WTC11 (cell line): ENCODE data around the gene CACNA1C. TPM values are rescaled to one million over a fixed set of nuclear protein-coding genes. Genes with fewer than 3 reads are reported as not detected.

ENCODE experiments used
- ATAC-seq: fragments of 200-7000 bp; cut with Tn5 transposase; 2 replicates; pipeline ENCODE4 v1.10.0; 2021; ENCODE audit warnings: mild to moderate bottlenecking, moderate library complexity
- CTCF ChIA-PET: fragments of 300-600 bp; sonication (Branson Sonifier 250); formaldehyde crosslinking; loops from one replicate; lab custom pipeline; 2021; ENCODE audit warnings: antibody characterized with exemption; lab: Charles Lee
- POLR2A ChIA-PET: fragments of 350-600 bp; sonication (Branson Sonifier 250); formaldehyde crosslinking; loops from one replicate; lab custom pipeline; 2021; ENCODE audit warnings: antibody characterized with exemption; lab: Charles Lee
- DNase-seq: peaks from one replicate; pipeline ENCODE4 v3.0.0; 2021; ENCODE audit warnings: low spot score
- H3K27ac Mint-ChIP-seq: 2 replicates; pipeline ENCODE4 v1.8.0; 2021; ENCODE audit warnings: mixed read lengths
- H3K27me3 Mint-ChIP-seq: 2 replicates; pipeline ENCODE4 v1.8.0; 2021; ENCODE audit warnings: low read depth, mild to moderate bottlenecking, moderate library complexity, mixed read lengths
- H3K36me3 Mint-ChIP-seq: 2 replicates; pipeline ENCODE4 v1.8.0; 2021; ENCODE audit warnings: mixed read lengths
- H3K4me1 Mint-ChIP-seq: 2 replicates; pipeline ENCODE4 v1.8.0; 2022; ENCODE audit warnings: mixed read lengths
- H3K4me3 Mint-ChIP-seq: 2 replicates; pipeline ENCODE4 v1.8.0; 2021; ENCODE audit warnings: mild to moderate bottlenecking, moderate library complexity, mixed read lengths
- H3K9me3 Mint-ChIP-seq: 2 replicates; pipeline ENCODE4 v1.8.0; 2021; ENCODE audit warnings: mixed read lengths
- ELF4 ChIP-seq: sonication (generic); formaldehyde crosslinking; IDR thresholded peaks from 2 replicates; pipeline ENCODE4 v1.8.1; 2022; ENCODE audit warnings: low read depth, mild to moderate bottlenecking, moderate library complexity, missing genetic modification reagents
- EMX1 ChIP-seq: fragments of 250-450 bp; sonication (Bioruptor Pico); IDR thresholded peaks from 2 replicates; pipeline ENCODE4 v1.8.0; 2021; ENCODE audit warnings: mild to moderate bottlenecking
- ETV6 ChIP-seq: sonication (generic); formaldehyde crosslinking; IDR thresholded peaks from 2 replicates; pipeline ENCODE4 v1.8.1; 2022; ENCODE audit warnings: mild to moderate bottlenecking, missing genetic modification reagents
- FOXK1 ChIP-seq: sonication (generic); formaldehyde crosslinking; IDR thresholded peaks from 2 replicates; pipeline ENCODE4 v1.8.0; 2022; ENCODE audit warnings: mild to moderate bottlenecking, moderate library complexity, missing genetic modification reagents
- HMGA2 ChIP-seq: fragments of 250-450 bp; sonication (Bioruptor Pico); IDR thresholded peaks from 2 replicates; pipeline ENCODE4 v1.4.0; 2021; ENCODE audit warnings: mild to moderate bottlenecking, moderate library complexity
- IRF2 ChIP-seq: sonication (generic); formaldehyde crosslinking; IDR thresholded peaks from 2 replicates; pipeline ENCODE4 v1.8.0; 2022; ENCODE audit warnings: low read depth, missing genetic modification reagents, borderline replicate concordance
- MYBL2 ChIP-seq: sonication (generic); formaldehyde crosslinking; IDR thresholded peaks from 2 replicates; pipeline ENCODE4 v1.8.1; 2023; ENCODE audit warnings: mild to moderate bottlenecking, moderate library complexity, missing genetic modification reagents
- NR2C2 ChIP-seq: sonication (generic); formaldehyde crosslinking; IDR thresholded peaks from 2 replicates; pipeline ENCODE4 v1.8.0; 2022; ENCODE audit warnings: mild to moderate bottlenecking, missing genetic modification reagents
- RELA ChIP-seq: sonication (generic); formaldehyde crosslinking; IDR thresholded peaks from 2 replicates; pipeline ENCODE4 v1.8.1; 2022; ENCODE audit warnings: missing genetic modification reagents, mild to moderate bottlenecking, borderline replicate concordance
- SOX15 ChIP-seq: fragments of 250-450 bp; sonication (Bioruptor Pico); IDR thresholded peaks from 2 replicates; pipeline ENCODE4 v1.9.0; 2021; ENCODE audit warnings: mild to moderate bottlenecking
- TEAD4 ChIP-seq: sonication (generic); formaldehyde crosslinking; IDR thresholded peaks from 2 replicates; pipeline ENCODE4 v1.8.0; 2022; ENCODE audit warnings: mild to moderate bottlenecking, missing genetic modification reagents
- TP53 ChIP-seq: sonication (generic); formaldehyde crosslinking; IDR thresholded peaks from 2 replicates; pipeline ENCODE4 v1.8.1; 2023; ENCODE audit warnings: mild to moderate bottlenecking, missing genetic modification reagents
- ZNF138 ChIP-seq: sonication (generic); formaldehyde crosslinking; conservative IDR thresholded peaks from 2 replicates; pipeline ENCODE4 v1.8.1; 2022; ENCODE audit warnings: mild to moderate bottlenecking, moderate library complexity, missing genetic modification reagents
- ZNF232 ChIP-seq: sonication (generic); formaldehyde crosslinking; IDR thresholded peaks from 2 replicates; pipeline ENCODE4 v1.8.0; 2022; ENCODE audit warnings: mild to moderate bottlenecking, missing genetic modification reagents
- ZNF263 ChIP-seq: sonication (generic); formaldehyde crosslinking; IDR thresholded peaks from 2 replicates; pipeline ENCODE4 v1.8.1; 2022; ENCODE audit warnings: low read depth, mild to moderate bottlenecking, moderate library complexity, missing genetic modification reagents
- ZNF416 ChIP-seq: fragments of 250-450 bp; sonication (Bioruptor Pico); IDR thresholded peaks from 2 replicates; pipeline ENCODE4 v1.9.0; 2021; ENCODE audit warnings: mild to moderate bottlenecking, inconsistent platforms
- total RNA-seq: library from RNA; stranded (reverse); gene quantifications from 3 replicates; pipeline ENCODE4 v1.2.3, GENCODE V29; 2021
- TF ChIP-seq, protein P1 (sequence below): sonication (generic); formaldehyde crosslinking; IDR thresholded peaks from 2 replicates; pipeline ENCODE4 v1.8.0; 2023; ENCODE audit warnings: missing genetic modification reagents, mild to moderate bottlenecking, borderline replicate concordance
- TF ChIP-seq, protein P2 (sequence below): sonication (generic); formaldehyde crosslinking; IDR thresholded peaks from 2 replicates; pipeline ENCODE4 v1.8.1; 2022; ENCODE audit warnings: mild to moderate bottlenecking, missing genetic modification reagents, moderate library complexity, borderline replicate concordance
- TF ChIP-seq, protein P3 (sequence below): fragments of 250-450 bp; sonication (Bioruptor Pico); conservative IDR thresholded peaks from 2 replicates; pipeline ENCODE4 v1.9.0; 2021; ENCODE audit warnings: mild to moderate bottlenecking
- TF ChIP-seq, protein P4 (sequence below): sonication (generic); formaldehyde crosslinking; IDR thresholded peaks from 2 replicates; pipeline ENCODE4 v1.8.0; 2022; ENCODE audit warnings: mild to moderate bottlenecking, missing genetic modification reagents

CACNA1C gene
- total RNA-seq, 1 experiment from 2014 or later = 1.7 TPM

DNA sequence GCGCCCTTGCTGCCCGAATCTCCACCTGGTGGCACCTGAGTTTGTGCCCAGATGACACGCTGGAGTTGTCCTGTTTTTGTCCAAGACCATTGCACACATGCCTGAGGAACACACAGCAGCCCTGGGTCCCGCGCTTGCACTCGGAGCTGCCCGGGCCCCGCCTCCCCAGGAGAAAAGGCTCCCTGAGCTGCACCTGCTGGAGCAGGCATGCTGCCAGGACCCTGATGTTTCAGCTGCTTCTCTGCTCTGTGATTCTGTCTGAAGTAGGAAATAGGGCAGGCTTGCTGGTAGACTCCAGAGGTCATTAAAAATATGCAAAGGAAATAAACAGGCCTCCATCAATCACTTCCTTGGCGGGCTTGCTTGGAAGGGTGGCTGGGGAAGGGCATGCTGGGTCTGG is 271.6 kb downstream of the CACNA1C start:
- ATAC-seq (no peak), DNase-seq (no peak)
- no peaks in the 10 kb centered on the region for H3K36me3 Mint-ChIP-seq
- H3K27me3 Mint-ChIP-seq = no peaks in the 10 kb centered on the region; the same call in 1 of the 2 replicates
- H3K4me3 Mint-ChIP-seq = no peak overlapping the region
- POLR2A ChIA-PET = no interaction called here
- TF ChIP-seq SOX15 = no peak
- TF ChIP-seq HMGA2 (CRISPR knock-in tag) = no peak
- peaks cover 6% of the 10 kb centered on the region for H3K4me1 Mint-ChIP-seq
- H3K27ac Mint-ChIP-seq = no peak overlapping the region
- no peaks in the 10 kb centered on the region for H3K9me3 Mint-ChIP-seq
- CTCF ChIA-PET = no interaction called here

DNA sequence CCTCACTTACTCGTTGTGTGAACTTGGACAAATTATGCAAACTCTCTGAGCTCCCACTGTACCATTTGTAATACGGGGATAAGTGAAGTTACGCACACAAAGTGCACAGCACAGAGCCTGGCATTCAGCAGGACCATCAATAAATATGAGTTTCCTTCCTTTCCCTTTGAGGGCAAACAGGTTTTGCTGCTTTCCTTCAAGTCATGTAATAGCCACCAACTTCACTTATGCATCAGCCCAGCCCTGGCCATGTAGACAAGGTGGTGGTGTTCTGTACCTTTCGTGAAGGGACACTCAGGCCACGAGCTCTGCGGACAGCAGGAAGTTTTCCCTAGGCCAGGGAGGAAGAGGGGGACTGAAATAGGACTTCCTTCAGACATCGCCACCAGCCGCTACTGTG is 272.7 kb downstream of the CACNA1C start:
- Mint-ChIP-seq H3K27me3 (no peaks in the 10 kb centered on the region; the same call in 1 of the 2 replicates), H3K27ac (no peak overlapping the region), H3K9me3 (no peaks in the 10 kb centered on the region), H3K36me3 (no peaks in the 10 kb centered on the region), H3K4me3 (no peak overlapping the region), H3K4me1 (peaks cover 3% of the 10 kb centered on the region; the same call in 1 of the 2 replicates)
- CTCF ChIA-PET = interaction anchor here (1.0 to 1.8 kb wide), 2 partner anchors 29 to 34 kb away, joined by 3 to 5 read pairs; no protein-coding TSS in a partner anchor
- DNase-seq = no peak
- TF ChIP-seq ZNF232 = no peak
- no peak for TF ChIP-seq ZNF138
- no peak for ATAC-seq
- POLR2A ChIA-PET = no interaction called here

DNA sequence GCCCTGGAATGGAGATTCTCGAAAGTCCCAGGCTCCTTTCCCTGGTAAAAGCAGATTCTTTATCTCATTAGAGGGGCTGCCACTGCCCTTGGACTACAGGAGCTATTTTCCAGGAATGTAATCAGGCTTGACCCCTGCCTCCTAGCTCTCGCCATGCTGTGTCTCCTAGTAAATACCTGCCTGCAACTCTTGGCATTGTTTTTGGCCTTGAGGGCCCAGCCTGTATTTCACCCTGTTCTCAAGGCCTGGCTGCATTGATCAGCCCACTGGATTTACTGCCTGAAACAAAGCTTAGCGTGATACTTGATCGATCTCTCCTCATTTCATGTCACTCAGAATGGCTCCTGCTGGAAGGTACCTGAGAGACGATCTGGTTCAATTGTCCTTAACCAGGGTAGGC is 273.7 kb downstream of the CACNA1C start:
- no peak overlapping the region for H3K27ac Mint-ChIP-seq
- POLR2A ChIA-PET = no interaction called here
- DNase-seq = no peak
- H3K27me3 Mint-ChIP-seq = no peaks in the 10 kb centered on the region; the same call in 1 of the 2 replicates
- no peaks in the 10 kb centered on the region for H3K36me3 Mint-ChIP-seq
- no peak for ATAC-seq
- TF ChIP-seq, protein P1, sequence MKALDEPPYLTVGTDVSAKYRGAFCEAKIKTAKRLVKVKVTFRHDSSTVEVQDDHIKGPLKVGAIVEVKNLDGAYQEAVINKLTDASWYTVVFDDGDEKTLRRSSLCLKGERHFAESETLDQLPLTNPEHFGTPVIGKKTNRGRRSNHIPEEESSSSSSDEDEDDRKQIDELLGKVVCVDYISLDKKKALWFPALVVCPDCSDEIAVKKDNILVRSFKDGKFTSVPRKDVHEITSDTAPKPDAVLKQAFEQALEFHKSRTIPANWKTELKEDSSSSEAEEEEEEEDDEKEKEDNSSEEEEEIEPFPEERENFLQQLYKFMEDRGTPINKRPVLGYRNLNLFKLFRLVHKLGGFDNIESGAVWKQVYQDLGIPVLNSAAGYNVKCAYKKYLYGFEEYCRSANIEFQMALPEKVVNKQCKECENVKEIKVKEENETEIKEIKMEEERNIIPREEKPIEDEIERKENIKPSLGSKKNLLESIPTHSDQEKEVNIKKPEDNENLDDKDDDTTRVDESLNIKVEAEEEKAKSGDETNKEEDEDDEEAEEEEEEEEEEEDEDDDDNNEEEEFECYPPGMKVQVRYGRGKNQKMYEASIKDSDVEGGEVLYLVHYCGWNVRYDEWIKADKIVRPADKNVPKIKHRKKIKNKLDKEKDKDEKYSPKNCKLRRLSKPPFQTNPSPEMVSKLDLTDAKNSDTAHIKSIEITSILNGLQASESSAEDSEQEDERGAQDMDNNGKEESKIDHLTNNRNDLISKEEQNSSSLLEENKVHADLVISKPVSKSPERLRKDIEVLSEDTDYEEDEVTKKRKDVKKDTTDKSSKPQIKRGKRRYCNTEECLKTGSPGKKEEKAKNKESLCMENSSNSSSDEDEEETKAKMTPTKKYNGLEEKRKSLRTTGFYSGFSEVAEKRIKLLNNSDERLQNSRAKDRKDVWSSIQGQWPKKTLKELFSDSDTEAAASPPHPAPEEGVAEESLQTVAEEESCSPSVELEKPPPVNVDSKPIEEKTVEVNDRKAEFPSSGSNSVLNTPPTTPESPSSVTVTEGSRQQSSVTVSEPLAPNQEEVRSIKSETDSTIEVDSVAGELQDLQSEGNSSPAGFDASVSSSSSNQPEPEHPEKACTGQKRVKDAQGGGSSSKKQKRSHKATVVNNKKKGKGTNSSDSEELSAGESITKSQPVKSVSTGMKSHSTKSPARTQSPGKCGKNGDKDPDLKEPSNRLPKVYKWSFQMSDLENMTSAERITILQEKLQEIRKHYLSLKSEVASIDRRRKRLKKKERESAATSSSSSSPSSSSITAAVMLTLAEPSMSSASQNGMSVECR (CRISPR knock-in tag) = no peak
- TF ChIP-seq MYBL2 (CRISPR knock-in tag) (no peak), FOXK1 (CRISPR knock-in tag) (no peak), ZNF263 (CRISPR knock-in tag) (no peak), ZNF416 (CRISPR knock-in tag) (no peak), EMX1 (no peak), TEAD4 (CRISPR knock-in tag) (no peak), ETV6 (no peak), ELF4 (CRISPR knock-in tag) (no peak), TP53 (CRISPR knock-in tag) (no peak), NR2C2 (CRISPR knock-in tag) (no peak), RELA (CRISPR knock-in tag) (no peak), IRF2 (CRISPR knock-in tag) (no peak)
- TF ChIP-seq, protein P2, sequence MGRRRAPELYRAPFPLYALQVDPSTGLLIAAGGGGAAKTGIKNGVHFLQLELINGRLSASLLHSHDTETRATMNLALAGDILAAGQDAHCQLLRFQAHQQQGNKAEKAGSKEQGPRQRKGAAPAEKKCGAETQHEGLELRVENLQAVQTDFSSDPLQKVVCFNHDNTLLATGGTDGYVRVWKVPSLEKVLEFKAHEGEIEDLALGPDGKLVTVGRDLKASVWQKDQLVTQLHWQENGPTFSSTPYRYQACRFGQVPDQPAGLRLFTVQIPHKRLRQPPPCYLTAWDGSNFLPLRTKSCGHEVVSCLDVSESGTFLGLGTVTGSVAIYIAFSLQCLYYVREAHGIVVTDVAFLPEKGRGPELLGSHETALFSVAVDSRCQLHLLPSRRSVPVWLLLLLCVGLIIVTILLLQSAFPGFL (CRISPR knock-in tag) = no peak
- TF ChIP-seq, protein P3, sequence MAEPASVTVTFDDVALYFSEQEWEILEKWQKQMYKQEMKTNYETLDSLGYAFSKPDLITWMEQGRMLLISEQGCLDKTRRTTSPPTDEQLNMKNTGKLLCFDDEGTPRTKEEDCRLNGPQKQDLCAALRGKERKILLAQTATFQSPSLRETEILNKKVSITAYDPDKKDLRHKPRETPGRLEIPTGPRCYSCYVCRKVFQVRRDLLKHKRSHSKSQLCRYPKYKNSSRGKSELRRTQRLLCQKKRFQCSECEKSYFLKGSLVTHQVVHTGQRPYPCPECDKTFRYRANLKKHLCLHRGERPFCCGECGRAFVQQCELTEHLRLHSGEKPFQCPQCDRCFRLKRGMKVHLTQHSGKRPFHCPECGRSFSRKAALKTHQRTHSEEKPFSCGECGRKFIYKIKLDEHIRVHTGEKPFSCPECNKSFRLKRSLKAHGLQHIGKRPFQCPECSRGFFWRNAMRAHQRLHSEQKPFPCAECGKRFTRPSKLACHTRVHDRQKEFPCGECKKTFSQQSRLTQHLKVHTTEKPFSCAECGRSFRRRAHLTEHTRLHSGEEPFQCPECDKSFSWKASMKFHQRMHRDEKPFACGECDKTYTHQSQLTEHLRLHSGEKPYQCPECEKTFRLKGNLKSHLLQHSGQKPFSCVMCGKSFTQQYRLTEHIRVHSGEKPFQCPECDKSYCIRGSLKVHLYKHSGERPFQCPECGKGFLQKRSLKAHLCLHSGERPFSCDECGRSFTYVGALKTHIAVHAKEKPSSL (CRISPR knock-in tag) = no peak
- TF ChIP-seq, protein P4, sequence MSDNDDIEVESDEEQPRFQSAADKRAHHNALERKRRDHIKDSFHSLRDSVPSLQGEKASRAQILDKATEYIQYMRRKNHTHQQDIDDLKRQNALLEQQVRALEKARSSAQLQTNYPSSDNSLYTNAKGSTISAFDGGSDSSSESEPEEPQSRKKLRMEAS (CRISPR knock-in tag) = no peak
- TF ChIP-seq, all 79 proteins: peak for 0
- Mint-ChIP-seq H3K9me3 (no peaks in the 10 kb centered on the region), H3K4me3 (no peak overlapping the region), H3K4me1 (peaks cover 3% of the 10 kb centered on the region; the same call in 1 of the 2 replicates)
- CTCF ChIA-PET = interaction anchor here (0.7 to 1.8 kb wide), 4 partner anchors 28 to 269 kb away, joined by 3 to 5 read pairs (median 4); no protein-coding TSS in a partner anchor
